Vagina (tissue), 2 donors: ENCODE measurements around the gene TRIP4. TPM values are rescaled to one million over a fixed set of nuclear protein-coding genes. Genes with fewer than 3 reads are reported as not detected.
A peak's percentile ranks its signal among the peaks of the same experiment; 100 is the strongest.

Experiments used
- DNase-seq, 2 donors: peaks; one replicate each; pipeline ENCODE4 v3.0.0-alpha.2; 2017; ENCODE audit errors: extremely low spot score in 2 of 2
- H3K27ac ChIP-seq: fragments of 200-600 bp; sonication (generic); one replicate; pipeline ENCODE4 v1.5.1; 2019
- H3K27me3 ChIP-seq: fragments of 200-600 bp; sonication (generic); one replicate; pipeline ENCODE4 v1.5.1; 2019
- H3K36me3 ChIP-seq, 2 donors: fragments of 200-600 bp; sonication (generic); one replicate each; pipeline ENCODE4 v1.5.1; 2017 to 2019
- H3K4me1 ChIP-seq: fragments of 200-600 bp; sonication (generic); one replicate; pipeline ENCODE4 v1.5.1; 2019
- H3K4me3 ChIP-seq, 2 donors: fragments of 200-600 bp; sonication (generic); 1 replicate in 1 of 2; 2 replicates in 1 of 2; pipeline ENCODE4 v1.5.1; 2016 to 2019
- H3K9me3 ChIP-seq: fragments of 200-600 bp; sonication (generic); one replicate; pipeline ENCODE4 v1.5.1; 2019
- POLR2A ChIP-seq, 2 donors: fragments of 450-650 bp; IDR thresholded peaks; one replicate each; pipeline ENCODE4 v1.6.1; 2017; ENCODE audit warnings: antibody characterized with exemption in 2 of 2, mild to moderate bottlenecking in 2 of 2, moderate library complexity in 2 of 2
- POLR2AphosphoS5 ChIP-seq, 2 donors: sonication (generic); formaldehyde crosslinking; IDR thresholded peaks; one replicate each; pipeline ENCODE4 v1.9.0; 2017; ENCODE audit warnings: antibody characterized with exemption in 2 of 2, mild to moderate bottlenecking in 2 of 2, low read depth in 1 of 2; ENCODE audit not compliant: insufficient read depth in 1 of 2
- intact Hi-C: fragments of 100-400 bp; cut with DNase I; formaldehyde crosslinking; loops from one replicate; pipeline ENCODE4 v1.15.1; 2023
- total RNA-seq: library from RNA; depleted of rRNA; stranded (reverse); fragments of >200 nt; gene quantifications from one replicate; pipeline ENCODE4 v1.2.3, GENCODE V29; 2016
- TF ChIP-seq, protein P1 (sequence below), 3 experiments: fragments of 450-650 bp in 2 of 3; fragments of 200-600 bp in 1 of 3; sonication (generic) in 1 of 3; IDR thresholded peaks; one replicate each; pipeline ENCODE4 v1.5.1; 2017 to 2019; ENCODE audit warnings: antibody characterized with exemption in 3 of 3, mild to moderate bottlenecking in 2 of 3, moderate library complexity in 2 of 3

Gene TRIP4
- total RNA-seq = 22.3 TPM

DNA sequence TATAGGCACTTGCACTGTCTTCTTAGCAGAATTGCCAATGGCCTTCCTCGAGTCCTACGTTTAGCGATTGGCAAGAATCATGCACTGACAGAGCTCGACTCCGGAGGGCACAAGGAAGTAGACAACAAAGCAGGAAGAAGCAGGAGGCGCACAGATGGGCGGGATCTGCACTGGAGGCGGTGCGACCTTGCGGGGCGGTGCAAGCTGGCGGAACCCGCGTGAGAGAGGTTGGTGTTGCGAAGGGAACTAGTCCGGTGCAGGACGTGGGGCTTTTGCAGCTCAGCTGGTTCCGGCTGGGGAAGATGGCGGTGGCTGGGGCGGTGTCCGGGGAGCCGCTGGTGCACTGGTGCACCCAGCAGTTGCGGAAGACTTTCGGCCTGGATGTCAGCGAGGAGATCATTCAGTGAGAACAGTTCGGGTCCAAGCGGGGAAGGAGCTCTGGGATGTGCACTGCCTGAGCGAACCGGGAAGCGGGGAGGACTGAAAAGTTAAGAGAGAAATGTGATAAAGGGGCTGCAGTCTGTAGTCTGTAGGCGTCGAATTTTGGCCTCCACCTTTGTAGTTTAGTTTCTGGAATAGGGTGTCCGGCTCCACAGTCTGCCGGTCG, at the start of gene TRIP4:
TSS of gene TRIP4 (plus strand) at position 275 of the 607 bp plus-strand sequence. CDS start at position 303, 28 bp downstream.
- Histone ChIP-seq H3K4me1 (peaks cover 13% of the 10 kb centered on the region), H3K36me3 (no peaks in the 10 kb centered on the region), H3K9me3 (no peaks in the 10 kb centered on the region), H3K4me3 (peak within 1 kb of the TSS; percentile 64 to 75), H3K27ac (peak within 1 kb of the TSS; percentile 56), H3K27me3 (no peaks in the 10 kb centered on the region)
- intact Hi-C loops = no loop called here
- DNase-seq = peak; percentile 95 to 97
- TF ChIP-seq POLR2A (IDR thresholded peaks at IDR 0.05) = peak in 1 of 2 donors; percentile 27
- TF ChIP-seq POLR2AphosphoS5 (IDR thresholded peaks at IDR 0.05; ENCODE audit: insufficient read depth in 1 of 2, low read depth in 1 of 2) = peak; percentile 83 to 88
- TF ChIP-seq, protein P1, sequence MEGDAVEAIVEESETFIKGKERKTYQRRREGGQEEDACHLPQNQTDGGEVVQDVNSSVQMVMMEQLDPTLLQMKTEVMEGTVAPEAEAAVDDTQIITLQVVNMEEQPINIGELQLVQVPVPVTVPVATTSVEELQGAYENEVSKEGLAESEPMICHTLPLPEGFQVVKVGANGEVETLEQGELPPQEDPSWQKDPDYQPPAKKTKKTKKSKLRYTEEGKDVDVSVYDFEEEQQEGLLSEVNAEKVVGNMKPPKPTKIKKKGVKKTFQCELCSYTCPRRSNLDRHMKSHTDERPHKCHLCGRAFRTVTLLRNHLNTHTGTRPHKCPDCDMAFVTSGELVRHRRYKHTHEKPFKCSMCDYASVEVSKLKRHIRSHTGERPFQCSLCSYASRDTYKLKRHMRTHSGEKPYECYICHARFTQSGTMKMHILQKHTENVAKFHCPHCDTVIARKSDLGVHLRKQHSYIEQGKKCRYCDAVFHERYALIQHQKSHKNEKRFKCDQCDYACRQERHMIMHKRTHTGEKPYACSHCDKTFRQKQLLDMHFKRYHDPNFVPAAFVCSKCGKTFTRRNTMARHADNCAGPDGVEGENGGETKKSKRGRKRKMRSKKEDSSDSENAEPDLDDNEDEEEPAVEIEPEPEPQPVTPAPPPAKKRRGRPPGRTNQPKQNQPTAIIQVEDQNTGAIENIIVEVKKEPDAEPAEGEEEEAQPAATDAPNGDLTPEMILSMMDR (IDR thresholded peaks at IDR 0.05) = no peak

DNA sequence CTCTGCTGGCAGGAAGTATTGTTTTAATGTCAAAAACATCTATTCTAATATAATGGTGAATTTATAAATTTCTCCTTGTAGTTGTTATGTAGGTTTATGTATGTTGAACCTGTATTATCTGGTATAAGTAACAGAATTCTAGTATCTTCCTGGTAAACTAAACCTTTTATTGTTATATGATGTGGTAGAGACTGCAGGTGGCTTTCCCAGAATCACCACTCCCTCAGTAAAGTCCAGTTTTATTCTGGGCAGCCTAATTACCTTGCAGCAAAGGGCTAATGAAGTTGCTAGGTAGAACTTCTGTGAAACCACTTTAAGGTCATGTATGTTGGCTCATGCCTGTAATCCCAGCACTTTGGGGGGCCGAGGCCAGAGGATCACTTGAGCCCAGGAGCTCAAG, 47.3 kb upstream of the TRIP4 start:
- DNase-seq = no peak
- Histone ChIP-seq H3K4me1 (peaks cover 12% of the 10 kb centered on the region), H3K27ac (no peak overlapping the region), H3K36me3 (no peaks in the 10 kb centered on the region), H3K27me3 (no peaks in the 10 kb centered on the region), H3K4me3 (no peak overlapping the region), H3K9me3 (no peaks in the 10 kb centered on the region)
- intact Hi-C loops = no loop called here
- TF ChIP-seq POLR2A (IDR thresholded peaks at IDR 0.05) (no peak), POLR2AphosphoS5 (IDR thresholded peaks at IDR 0.05; ENCODE audit: insufficient read depth in 1 of 2, low read depth in 1 of 2) (no peak)
- TF ChIP-seq, protein P1 (IDR thresholded peaks at IDR 0.05) = no peak

- Histone ChIP-seq H3K36me3 (no peaks in the 10 kb centered on the region), H3K4me1 (peaks cover 14% of the 10 kb centered on the region), H3K4me3 (no peak overlapping the region), H3K9me3 (no peaks in the 10 kb centered on the region), H3K27ac (no peak overlapping the region), H3K27me3 (no peaks in the 10 kb centered on the region)
- TF ChIP-seq, protein P1 (IDR thresholded peaks at IDR 0.05) = no peak
- no peak for TF ChIP-seq POLR2A (IDR thresholded peaks at IDR 0.05)
- no peak for TF ChIP-seq POLR2AphosphoS5 (IDR thresholded peaks at IDR 0.05; ENCODE audit: insufficient read depth in 1 of 2, low read depth in 1 of 2)
- intact Hi-C loops = no loop called here
- DNase-seq = no peak
Observed at GRCh38 chr15:64341961-64342360, 45.7 kb upstream of the TRIP4 start.

GRCh38 chr15:64343222-64343621, 44.4 kb upstream of the TRIP4 start:
- TF ChIP-seq POLR2AphosphoS5 (IDR thresholded peaks at IDR 0.05; ENCODE audit: insufficient read depth in 1 of 2, low read depth in 1 of 2) (no peak), POLR2A (IDR thresholded peaks at IDR 0.05) (no peak)
- TF ChIP-seq, protein P1 (IDR thresholded peaks at IDR 0.05) = no peak
- intact Hi-C loops = no loop called here
- Histone ChIP-seq H3K9me3 (no peaks in the 10 kb centered on the region), H3K27ac (no peak overlapping the region), H3K36me3 (no peaks in the 10 kb centered on the region), H3K4me3 (no peak overlapping the region), H3K27me3 (no peaks in the 10 kb centered on the region), H3K4me1 (peaks cover 14% of the 10 kb centered on the region)
- no peak for DNase-seq

DNA sequence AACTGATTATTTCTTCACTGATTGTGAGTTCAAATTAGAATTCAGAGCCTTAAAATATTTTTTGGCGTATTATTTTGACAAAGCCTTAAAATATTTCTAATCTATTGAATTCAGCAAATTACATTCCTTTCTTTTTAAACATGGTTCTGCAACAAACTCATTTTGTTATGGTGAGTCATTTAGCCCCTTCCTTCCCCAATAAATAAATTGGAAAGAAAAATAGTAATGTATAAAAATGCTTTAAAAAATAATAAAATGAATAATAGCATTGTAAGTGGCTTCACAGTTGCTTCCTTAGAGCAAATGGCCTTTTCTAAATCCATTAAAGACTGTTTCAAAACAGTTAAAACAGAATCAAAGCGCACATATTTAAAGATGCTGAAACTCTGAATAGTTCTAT, 43.8 kb upstream of the TRIP4 start:
- DNase-seq = no peak
- H3K27me3 ChIP-seq = no peaks in the 10 kb centered on the region
- no peaks in the 10 kb centered on the region for H3K9me3 ChIP-seq
- peaks cover 14% of the 10 kb centered on the region for H3K4me1 ChIP-seq
- intact Hi-C loops = no loop called here
- H3K27ac ChIP-seq = no peak overlapping the region
- no peak overlapping the region for H3K4me3 ChIP-seq
- H3K36me3 ChIP-seq = no peaks in the 10 kb centered on the region
- TF ChIP-seq, protein P1 (IDR thresholded peaks at IDR 0.05) = no peak
- TF ChIP-seq POLR2A (IDR thresholded peaks at IDR 0.05) = no peak
